GM12874 (cell line): ENCODE data around the gene EDEM1.

ENCODE experiments used
- TF ChIP-seq, protein P1 (sequence below): IDR thresholded peaks from 2 replicates; pipeline ENCODE4 v1.5.1; 2011; ENCODE audit warnings: low read depth, mild to moderate bottlenecking, control low read depth, low read length, moderate library complexity; ENCODE audit not compliant: insufficient read depth

The EDEM1 gene

DNA sequence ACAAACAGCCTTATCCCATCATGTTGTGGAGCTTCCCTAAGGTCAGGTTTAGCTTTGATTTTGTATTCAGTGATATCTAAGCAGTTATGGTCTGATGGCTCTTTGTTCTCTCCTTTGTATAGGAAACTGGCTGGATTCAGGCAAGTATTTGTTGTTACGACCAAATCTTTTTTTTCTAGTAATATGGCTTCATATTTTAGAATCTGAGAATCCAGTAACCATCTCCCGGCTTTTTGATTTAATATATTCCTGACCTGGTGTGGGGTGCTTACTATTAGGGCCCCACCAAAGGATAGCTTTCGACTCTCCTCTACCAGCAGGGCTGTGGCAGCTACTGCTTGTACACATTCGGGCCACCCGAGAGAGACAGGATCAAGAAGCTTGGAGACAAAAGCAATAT lies 42.4 kb upstream of the EDEM1 start:
- TF ChIP-seq, protein P1, sequence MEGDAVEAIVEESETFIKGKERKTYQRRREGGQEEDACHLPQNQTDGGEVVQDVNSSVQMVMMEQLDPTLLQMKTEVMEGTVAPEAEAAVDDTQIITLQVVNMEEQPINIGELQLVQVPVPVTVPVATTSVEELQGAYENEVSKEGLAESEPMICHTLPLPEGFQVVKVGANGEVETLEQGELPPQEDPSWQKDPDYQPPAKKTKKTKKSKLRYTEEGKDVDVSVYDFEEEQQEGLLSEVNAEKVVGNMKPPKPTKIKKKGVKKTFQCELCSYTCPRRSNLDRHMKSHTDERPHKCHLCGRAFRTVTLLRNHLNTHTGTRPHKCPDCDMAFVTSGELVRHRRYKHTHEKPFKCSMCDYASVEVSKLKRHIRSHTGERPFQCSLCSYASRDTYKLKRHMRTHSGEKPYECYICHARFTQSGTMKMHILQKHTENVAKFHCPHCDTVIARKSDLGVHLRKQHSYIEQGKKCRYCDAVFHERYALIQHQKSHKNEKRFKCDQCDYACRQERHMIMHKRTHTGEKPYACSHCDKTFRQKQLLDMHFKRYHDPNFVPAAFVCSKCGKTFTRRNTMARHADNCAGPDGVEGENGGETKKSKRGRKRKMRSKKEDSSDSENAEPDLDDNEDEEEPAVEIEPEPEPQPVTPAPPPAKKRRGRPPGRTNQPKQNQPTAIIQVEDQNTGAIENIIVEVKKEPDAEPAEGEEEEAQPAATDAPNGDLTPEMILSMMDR: no peak

DNA sequence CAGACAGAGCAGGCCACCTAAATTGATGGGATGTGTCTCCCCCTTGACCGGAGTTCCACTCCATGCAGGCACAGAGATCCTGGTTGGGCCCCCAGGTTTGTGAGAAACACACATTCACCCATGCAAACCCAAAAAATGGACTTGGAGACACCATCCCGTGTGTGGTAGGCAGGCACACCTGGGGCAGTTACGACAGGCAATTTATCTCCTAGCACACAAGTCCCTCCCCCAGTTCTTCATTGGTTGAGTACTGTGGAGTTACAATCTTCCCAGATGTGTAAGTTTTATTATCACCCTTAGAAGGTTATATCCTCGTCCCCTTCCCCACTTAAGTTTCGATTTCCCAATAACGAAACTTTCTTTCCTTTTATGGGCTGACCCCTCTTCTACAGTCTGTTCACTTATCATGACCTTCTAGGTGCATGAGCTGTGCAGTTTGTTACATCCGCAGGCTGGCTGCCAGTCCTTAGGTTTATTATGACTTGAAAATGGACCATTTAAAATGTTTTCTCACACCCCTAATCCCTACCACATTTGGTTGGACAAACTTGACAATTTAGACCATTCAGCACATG lies 38.1 kb upstream of the EDEM1 start:
- TF ChIP-seq, protein P1: no peak

DNA sequence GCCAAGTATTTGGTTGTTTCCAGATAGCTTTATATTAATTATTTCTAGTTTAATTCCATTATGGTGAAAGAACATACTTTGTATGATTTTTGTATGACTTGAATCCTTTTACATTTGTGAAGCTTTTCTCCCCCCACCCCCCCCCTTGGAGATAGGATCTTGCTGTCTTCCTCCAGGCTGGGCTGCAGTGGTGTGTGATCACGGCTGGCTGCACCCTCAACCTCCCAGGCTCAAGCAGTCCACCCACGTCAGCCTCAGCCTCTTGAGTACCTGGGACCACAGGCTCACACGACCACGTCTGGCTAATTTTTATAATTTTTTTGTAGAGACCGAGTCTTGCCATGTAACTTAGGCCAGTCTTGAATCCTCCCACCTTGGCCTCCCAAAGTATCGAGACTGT lies 35.9 kb upstream of the EDEM1 start:
- TF ChIP-seq, protein P1: no peak

DNA sequence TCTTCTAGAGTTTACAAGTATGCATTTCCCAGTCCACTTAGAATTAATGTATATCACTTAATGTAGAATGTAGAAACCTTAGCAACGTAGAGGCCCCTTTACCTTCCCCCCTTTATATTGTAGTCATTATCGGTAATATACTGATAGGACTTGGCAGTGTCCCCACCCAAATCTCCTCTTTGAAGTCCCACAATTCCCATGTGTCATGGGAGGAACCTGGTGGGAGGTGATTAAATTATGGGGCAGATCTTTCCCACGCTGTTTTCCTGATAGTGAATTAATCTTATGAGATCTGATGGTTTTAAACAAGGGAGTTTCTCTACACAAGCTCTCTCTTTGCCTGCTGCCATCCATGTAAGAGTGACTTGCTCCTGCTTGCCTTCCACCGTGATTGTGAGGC lies 34.4 kb upstream of the EDEM1 start:
- TF ChIP-seq, protein P1: no peak

DNA sequence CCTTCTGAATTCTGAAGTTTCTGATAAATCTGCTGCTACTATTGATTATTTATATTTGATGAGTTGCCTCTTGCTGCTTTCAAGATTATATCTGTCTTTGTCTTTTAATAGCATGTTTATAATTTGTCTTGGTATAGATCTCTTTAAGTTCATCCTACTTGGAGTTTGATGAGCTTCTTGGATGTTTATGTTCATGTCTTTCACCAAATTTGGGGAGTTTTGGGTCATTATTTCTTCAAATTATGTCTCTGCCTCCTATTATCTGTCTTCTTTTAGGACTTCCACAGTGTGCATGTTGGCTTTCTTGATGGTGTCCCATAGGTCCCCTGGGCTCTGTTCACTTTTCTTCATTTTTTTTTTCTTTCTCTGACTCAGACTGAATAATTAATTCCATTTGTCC lies 32.3 kb upstream of the EDEM1 start:
- TF ChIP-seq, protein P1: no peak

DNA sequence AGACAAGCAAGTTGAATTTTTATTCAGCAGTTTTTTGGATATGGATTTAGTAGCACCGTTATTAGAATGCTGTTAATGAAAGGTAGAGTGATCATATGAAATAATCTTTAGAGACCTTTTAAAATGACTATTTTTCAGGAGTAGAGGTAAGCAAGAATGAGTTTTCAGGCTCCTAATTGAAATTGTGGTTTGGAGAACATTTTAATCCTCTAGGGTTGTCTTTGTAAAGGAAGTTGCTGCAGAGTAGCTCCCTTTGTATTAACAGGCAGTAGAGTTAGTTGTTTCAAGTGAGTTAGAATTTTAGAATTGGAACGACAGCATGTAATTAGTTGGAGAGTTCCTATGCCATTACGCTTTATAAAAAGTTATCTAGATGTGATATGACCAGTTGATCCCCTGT lies 27.2 kb upstream of the EDEM1 start:
- TF ChIP-seq, protein P1: no peak

DNA sequence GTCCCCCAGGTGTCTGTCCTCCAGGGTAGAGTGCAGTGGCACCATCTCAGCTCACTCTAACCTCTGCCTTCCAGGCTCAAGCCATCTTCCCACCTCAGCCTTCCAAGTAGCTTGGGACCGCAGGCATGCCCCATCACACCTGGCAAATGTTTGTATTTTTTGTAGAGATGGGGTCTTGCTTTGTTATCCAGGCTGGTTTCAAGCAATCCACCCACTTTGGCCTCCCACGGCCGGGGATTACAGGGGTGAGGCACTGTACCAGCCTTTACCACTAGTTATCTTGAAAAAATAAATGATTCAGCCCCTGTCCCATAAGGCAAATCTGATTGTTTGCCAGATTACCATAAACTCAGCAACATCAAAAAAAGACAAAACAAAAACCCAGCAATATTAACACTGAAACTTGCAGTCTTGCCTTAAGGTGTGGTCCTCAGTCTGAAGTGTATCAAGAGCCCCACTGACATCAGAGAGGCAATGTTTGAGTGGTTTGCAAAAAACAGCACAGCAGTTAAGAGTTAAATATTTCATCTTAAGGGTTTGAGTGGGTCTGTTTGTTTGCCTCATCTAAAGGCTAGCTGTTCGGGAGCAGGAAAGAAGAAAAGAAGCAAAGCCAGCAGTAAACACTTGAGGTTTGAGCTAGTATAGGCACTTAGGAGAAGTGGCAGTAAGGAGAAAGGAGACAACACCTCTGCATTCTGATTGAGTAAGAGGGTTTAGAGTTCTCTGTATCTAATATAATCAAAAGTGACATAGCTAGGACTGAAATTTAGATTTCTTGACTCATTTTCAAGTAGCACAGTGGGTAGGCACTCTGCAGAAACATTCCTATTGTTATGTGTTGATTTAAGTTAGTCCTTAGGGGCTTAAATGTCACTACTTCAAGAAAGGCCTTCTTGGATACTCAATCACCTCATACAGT lies 26.3 kb upstream of the EDEM1 start:
- TF ChIP-seq, protein P1: no peak
